ENCODE data around the gene GTF3C6. TPM values are rescaled to one million over a fixed set of nuclear protein-coding genes. Genes with fewer than 3 reads are reported as not detected.
"Not testable (repeated sequence)": the region's sequence is repeated elsewhere in the genome, so short reads cannot be mapped to it uniquely, and the experiment has no call there.

Gene GTF3C6, protein sequence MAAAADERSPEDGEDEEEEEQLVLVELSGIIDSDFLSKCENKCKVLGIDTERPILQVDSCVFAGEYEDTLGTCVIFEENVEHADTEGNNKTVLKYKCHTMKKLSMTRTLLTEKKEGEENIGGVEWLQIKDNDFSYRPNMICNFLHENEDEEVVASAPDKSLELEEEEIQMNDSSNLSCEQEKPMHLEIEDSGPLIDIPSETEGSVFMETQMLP
- total RNA-seq: 100 to 1,000 TPM; 139 to 140 TPM

DNA sequence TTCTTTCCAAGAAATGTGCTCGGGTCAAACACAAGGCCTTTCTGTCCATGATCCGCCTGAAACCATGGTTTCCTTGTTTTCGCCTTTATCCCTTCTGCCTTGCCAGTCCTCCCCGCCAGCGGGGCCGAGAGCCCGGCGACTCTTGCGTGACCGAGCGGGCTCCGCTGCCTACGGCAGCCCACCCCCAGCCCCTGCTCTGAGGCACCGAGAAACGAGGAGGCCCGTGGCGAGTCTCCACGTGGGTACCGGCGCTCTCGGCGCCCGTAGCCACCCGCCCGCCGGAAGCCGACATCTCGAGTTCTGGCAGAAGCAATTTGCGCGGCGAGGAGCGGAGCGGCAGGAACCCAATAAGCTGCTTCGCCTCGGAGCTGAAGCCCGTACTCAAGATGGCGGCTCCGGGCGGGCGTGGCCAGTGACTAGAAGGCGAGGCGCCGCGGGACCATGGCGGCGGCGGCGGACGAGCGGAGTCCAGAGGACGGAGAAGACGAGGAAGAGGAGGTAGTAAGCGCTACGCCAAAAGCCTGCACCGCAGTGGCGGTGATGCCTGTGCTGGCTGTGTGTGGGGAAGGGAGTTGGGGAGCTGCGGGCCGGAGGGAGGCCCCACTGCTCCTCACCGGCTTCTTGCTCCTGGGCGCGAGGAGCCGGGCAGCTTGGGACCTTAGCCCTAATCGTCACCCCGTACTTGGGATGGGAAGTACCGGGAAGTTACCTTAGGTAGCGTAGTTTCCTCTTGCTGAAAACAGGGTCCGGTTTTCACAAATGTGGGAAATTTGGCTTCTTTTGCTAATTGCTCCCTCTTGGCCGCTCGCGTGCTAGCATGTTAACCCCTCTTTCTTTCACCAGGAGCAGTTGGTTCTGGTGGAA is at the start of gene GTF3C6:
Gene GTF3C6, plus strand, starts transcription at position 378 of the 864 bp plus-strand sequence. Its CDS starts 64 bp downstream, at position 442.
- ChIA-PET POLR2A (interaction anchor here (0.5 to 1.9 kb wide), 13 partner anchors 12 to 276 kb away, joined by 3 to 29 read pairs (median 4); partner anchors contain the start of genes AMD1, CDK19 and RPF2), CTCF (interaction anchor here (0.9 to 1.6 kb wide), 4 partner anchors 9 to 276 kb away, joined by 3 to 5 read pairs (median 4); no protein-coding TSS in a partner anchor)

DNA sequence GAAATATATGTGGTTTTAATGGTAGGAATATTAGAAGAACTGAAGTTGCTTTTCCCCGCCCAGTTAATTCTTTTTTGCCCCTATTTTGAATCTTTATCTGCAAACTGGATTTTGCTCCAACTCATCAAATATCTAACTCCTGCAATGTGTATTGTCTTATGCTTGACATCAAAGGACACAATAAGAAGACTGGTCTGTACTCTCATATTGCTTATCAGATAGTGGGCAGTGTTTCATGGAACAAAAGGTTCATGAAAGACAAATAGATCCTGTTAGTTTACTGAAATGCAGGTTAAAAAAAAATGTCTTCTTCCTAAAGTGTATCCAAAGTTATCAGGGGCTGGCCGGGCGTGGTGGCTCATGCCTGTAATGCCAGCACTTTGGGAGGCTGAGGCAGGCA is 27.7 kb upstream of the GTF3C6 start:
- ChIA-PET POLR2A (no interaction called here), CTCF (no interaction called here)

DNA sequence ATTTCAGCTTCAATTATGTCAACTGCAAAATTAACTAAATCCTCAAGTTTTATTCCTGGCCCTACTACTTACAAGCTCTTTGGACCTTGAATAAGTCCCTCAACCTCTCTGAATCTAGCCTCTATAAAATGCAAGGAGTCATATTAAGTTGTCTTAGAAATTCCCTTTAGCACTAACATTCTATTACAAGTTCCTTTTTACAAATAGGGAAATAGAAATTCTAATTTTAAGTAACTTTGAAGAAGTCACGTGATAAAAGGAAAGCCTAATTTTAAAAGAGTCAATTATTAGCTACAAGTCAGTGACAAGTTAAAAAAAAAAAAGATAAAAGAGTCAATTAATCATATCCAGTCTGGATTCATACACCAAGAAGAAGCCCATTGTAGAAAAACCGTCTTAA is 24.6 kb upstream of the GTF3C6 start:
- ChIA-PET CTCF (no interaction called here), POLR2A (no interaction called here)

DNA sequence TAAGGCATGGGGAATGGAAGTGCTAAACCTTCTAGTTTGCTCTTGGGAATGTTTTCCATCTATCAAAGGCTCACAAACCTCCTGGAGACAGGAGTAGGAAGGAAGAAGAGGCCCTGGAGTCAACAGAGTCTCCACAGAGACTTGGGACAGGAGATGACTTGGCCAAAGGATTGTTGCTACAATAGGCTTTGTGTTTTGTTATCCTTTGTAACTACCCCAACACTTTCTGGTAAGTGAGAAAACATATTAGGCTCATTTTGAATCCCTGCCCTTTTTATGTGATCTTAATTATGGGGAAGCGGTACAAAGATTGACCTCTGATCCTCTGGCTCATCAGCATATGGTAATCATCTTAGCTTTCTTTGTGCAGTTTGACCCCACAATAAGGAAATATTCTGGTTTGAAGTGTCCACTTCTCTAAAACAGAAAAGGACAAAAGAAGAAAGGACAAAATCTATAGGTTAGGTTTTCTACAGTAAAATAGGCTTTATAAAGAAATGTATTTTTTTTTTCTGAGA is 24.1 kb upstream of the GTF3C6 start:
- ChIA-PET POLR2A (no interaction called here), CTCF (no interaction called here)

DNA sequence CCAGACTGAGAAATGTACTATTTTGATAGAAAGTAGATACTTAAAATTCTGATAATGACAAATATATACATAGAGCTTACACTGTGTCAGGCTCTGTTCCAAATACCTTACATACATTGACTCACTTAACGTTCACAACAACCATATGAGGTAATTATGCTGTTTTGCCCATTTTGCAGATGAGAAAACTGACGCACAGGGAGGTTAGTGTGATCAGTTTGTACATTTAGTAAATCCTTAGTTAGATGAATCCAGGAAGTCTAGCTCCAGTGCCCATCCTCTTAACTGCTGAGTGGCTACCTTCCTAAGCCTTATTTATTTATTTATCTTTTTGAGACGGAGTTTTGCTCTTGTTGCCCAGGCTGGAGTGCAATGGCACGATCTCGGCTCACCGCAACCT is 23.3 kb upstream of the GTF3C6 start:
- ChIA-PET CTCF (no interaction called here), POLR2A (no interaction called here)

DNA sequence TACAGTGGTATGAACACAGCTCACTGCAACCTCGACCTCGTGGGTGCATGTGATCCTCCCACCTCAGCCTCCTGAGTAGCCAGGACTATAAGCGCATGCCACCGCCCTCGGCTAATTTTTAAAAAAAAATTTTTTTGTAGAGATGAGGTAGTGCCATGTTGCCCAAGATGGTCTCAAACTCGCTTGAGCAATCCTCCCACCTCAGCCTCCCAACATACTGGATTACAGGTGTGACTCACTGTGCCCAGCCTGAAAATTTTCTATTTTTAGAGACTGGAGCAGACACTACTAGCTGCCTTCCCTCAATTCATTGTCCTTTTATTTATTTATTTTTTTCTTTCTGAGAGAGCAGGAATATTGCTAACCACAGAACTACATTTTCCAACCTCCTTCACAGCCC is 20.3 kb upstream of the GTF3C6 start:
- CTCF ChIA-PET: no interaction called here
- POLR2A ChIA-PET: no interaction called here

DNA sequence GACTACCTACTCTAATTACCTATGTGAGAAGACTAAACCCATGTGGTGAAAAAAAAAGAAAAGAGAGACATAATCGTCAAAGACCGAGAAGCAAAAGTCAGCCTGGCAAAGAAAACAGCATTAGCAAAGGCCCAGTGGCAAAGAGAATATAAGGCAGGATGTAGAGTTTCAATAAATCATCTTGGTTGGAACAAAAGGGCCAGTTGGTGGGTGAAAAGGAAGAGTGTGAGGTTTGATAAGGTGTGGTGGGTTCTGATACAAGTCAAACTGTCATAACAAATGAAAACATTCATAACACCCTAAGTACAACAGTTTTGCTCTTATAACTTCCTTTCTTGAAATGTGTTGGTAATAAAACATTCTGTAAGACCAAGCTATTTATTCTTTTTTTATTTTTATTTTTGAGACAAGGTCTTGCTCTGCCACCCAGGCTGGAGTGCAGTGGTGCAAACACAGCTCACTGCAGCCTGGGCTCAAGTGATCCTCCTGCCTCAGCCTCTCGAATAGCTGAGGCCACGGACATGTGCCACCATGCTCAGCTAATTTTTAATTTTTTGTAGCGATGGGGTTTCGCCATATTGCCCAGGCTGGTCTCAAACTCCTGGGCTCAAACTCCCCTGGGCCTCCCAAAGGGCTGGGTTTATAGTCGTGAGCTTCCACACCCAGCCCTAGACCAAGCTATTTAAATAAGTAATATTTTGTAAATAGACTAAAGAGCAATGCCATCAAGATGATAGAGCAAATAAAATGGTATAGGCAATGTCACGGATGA is 18.9 kb upstream of the GTF3C6 start:
- CTCF ChIA-PET: interaction anchor here (1.1 kb wide), 1 partner anchor 11 kb away, joined by 4 read pairs; no protein-coding TSS in a partner anchor

DNA sequence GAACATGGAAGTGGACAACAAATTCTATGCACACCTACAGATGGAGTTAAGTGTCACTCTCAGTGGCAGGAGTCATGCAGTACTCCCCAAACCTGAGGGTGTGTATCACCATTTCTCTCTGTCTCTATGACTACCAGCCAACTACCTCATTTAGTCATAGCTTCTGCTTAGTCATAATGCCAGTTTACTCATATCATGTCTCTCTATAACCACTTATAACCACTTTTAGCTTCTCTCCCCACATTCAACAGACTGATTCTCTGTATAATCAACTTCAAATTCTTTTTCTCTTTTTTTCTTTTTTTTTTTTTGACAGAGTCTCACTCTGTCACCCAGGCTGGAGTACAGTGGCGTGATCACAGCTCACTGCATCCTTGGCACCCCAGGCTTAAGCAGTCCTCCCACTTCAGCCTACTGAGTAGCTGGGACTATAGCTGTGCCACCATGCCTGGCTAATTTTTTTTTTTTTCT is 13.8 kb upstream of the GTF3C6 start:
- CTCF ChIA-PET: interaction anchor here (0.6 to 1.6 kb wide), 4 partner anchors 15 to 262 kb away, joined by 3 to 6 read pairs (median 4); partner anchors contain the start of gene AMD1
- POLR2A ChIA-PET: interaction anchor here (0.6 to 2.0 kb wide), 7 partner anchors 14 to 290 kb away, joined by 3 to 19 read pairs (median 6); partner anchors contain the start of genes AMD1, CDK19, GTF3C6 and RPF2

More for the DNA sequence above, 18.9 kb upstream of the GTF3C6 start:
- POLR2A ChIA-PET: no interaction called here

DNA sequence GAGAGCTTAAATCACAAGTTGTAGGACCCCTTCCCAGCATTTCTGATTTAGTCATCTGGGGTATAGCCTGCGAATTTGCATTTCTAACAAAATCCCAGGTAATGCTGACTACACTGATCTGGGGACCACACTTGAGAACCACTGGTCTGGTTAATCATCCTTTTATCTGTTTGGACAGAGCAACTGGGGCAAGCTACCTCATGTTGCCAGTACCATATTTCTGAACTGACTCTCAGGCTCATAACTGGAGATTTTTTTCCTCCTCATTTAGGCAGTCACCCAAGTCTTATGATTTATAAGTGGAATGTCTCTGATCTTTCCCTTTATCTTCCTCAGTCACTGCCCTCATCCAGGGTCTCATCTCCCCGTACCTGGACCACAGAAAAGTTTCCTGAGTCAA is 12.0 kb upstream of the GTF3C6 start:
- ChIA-PET CTCF (interaction anchor here (0.7 to 1.9 kb wide), 4 partner anchors 48 to 267 kb away, joined by 3 to 9 read pairs (median 3); no protein-coding TSS in a partner anchor), POLR2A (interaction anchor here (1.0 kb wide), 1 partner anchor 12 kb away, joined by 4 read pairs; the partner anchor contains the start of gene GTF3C6)

DNA sequence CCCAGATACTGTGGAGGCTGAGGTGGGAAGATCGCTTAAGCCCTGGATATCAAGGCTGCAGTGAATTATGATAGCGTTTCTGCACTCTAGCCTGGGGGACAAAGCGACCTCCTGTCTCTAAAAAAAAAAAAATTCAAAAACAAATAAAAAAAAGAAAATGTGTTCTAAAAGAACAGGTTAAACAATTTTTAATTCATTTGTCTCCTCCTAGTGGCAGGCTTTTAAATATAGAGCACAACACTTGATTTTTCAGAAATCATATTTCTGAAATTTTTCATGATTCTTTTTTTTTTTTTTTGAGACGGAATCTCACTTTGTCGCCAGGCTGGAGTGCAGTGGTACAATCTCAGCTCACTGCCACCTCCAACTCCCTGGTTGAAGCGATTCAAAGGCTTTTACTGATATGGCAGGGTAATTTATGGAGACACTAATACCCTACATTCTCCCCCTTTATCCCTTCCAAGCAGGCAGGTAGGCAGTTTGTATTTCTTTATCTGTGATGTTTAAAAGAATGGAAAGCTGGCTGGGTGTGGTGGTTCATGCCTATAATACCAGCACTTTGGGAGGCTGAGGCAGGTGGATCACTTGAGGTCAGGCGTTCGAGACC is 8.7 kb upstream of the GTF3C6 start:
- POLR2A ChIA-PET: interaction anchor here (0.7 kb wide), 1 partner anchor 76 kb away, joined by 3 read pairs; no protein-coding TSS in a partner anchor
- CTCF ChIA-PET: interaction anchor here (0.7 to 3.7 kb wide), 8 partner anchors 10 to 425 kb away, joined by 3 to 16 read pairs (median 3); no protein-coding TSS in a partner anchor

DNA sequence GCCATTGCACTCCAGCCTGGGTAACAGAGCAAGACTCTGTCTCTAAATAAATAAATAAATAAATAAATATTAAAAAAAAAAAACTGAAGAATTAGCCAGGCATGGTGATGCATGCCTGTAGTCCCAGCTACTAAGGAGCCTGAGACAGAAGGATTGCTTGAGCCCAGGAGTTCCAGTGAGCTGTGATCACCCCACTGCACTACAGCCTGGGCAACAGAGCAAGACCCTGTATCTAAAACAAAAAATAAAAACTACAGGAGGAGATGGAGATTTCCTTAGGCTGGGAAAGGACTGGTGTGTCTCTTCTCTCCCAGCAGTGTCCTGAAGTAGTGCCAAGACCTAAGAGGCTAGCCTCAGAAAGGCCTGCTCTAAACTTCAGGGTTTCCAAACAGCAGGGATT is 8.1 kb upstream of the GTF3C6 start:
- POLR2A ChIA-PET: no interaction called here
- CTCF ChIA-PET: interaction anchor here (0.7 to 3.7 kb wide), 6 partner anchors 10 to 268 kb away, joined by 3 to 16 read pairs (median 4); no protein-coding TSS in a partner anchor

DNA sequence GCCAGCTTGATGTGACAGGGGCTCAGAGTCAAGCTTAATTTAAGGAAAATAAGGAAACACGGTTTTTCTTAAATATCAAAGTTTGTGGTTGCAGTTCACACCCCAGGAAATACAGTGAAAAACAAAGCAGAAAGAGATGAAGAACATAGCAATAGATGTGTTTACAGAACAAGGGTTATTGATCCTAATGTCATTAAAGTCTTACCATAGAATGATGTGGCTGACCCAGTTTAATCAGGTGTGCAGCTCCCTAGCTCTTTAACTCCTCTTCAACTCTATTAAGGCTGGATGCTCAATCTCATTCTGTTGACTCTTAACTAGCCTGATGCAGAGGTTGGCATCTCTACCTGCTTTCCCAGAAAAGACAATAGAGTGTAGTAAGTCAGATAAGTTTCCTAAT is 7.5 kb upstream of the GTF3C6 start:
- CTCF ChIA-PET: interaction anchor here (1.0 to 3.7 kb wide), 2 partner anchors 74 to 269 kb away, joined by 3 to 16 read pairs; no protein-coding TSS in a partner anchor
- POLR2A ChIA-PET: no interaction called here

DNA sequence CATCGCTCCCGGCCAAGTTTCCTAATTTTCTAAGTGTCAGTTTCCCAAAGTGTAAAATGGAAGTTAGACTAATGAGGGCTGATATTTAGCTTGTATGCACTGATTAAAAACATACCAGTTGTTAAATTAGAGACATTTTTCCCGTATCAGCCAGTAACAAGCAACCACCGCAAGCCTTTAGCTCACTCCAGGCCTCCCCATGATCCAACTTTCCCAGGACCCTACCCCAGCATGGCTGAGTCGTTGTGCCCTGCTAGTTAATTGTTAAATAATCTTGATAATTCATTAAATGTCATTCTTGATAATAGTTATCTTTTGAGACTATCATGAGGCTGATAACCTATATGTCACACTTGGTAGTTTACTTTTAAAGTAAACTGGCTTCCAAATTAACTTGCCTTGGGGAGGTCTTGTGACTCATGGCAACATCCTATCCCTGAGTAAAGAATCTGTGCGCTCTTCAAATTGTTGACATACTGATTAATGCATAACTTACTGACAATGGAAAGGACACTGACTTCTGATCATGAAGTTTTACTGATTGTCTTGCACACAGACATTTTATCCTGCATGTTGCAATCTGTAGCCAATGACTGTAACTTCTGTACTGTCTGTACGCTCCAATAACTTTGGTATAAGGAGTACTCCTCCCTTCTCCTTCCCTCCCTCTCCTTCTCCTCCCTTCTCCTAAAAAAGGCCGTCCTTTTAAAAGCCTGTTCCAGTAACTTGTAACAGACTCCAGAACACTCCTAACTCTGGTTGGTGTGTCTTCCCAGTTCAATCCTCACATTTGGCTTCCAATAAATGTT is 6.3 kb upstream of the GTF3C6 start:
- CTCF ChIA-PET: interaction anchor here (0.9 to 3.7 kb wide), 2 partner anchors 14 to 270 kb away, joined by 3 to 16 read pairs; no protein-coding TSS in a partner anchor

DNA sequence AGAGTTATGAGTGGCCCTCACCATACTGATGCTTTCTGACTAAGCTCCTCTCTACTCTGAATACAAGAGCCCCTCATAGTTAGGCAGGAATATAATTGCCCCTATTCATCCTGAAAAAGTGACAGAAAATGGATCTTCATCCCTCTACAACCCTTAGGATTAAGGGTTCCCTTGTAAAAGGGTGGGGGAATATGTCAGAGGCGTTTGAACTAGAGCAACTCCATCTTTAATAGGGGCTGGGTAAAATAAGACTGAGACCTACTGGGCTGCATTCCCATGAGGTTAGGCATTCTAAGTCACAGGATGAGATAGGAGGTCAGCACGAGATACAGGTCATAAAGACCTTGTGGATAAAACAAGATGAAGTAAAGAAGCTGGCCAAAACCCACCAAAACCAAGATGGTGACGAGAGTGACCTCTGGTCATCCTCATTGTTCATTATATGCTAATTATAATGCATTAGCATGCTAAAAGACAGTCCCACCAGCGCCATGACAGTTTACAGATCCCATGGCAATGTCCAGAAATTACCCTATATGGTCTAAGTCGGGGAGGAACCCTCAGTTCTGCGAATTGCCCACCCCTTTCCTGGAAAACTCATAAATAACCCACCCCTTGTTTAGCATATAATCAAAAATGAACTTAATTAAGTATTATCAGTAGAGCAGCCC is 4.7 kb upstream of the GTF3C6 start:
- POLR2A ChIA-PET: no interaction called here
- CTCF ChIA-PET: interaction anchor here (0.5 kb wide), 1 partner anchor 257 kb away, joined by 4 read pairs; no protein-coding TSS in a partner anchor

More for the DNA sequence above, 6.3 kb upstream of the GTF3C6 start:
- POLR2A ChIA-PET: no interaction called here

DNA sequence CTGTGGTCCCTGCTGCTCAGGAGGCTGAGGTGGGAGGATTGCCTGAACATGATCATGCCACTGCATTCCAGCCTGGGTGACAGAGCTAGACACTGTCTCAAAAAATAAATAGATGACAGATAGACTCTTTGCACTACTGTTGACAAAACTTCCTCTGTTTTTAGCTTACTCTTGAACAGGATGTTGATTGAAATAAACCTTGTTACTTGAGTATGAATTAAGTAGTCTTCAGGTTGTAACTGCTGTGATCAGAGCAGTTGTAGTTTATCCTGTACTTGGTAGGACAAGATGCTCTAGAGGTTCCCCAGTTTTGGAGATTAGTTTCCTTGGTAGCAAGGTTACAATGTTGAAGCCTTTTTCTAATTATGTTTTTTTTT is 1.5 kb downstream of the GTF3C6 start:
- ChIA-PET CTCF (interaction anchor here (0.6 to 0.9 kb wide), 2 partner anchors 10 to 67 kb away, joined by 3 to 4 read pairs; no protein-coding TSS in a partner anchor), POLR2A (interaction anchor here (0.5 to 1.2 kb wide), 2 partner anchors 22 to 258 kb away, joined by 3 to 5 read pairs; partner anchors contain the start of gene RPF2)

DNA sequence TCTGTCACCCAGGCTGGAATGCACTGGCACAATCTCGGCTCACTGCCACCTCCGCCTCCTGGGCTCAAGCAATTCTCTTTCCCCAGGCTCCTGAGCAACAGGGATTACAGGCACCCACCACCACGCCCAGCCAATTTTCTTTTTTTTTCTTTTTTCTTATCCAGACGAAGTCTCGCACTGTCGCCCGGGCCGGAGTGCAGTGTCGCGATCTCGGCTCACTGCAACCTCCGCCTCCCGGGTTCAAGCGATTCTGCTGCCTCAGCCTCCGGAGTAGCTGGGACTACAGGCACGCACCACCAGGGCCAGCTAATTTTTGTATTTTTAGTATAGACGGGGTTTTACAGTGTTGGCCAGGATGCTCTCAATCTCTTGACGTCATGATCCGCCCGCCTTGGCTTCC is 4.1 kb downstream of the GTF3C6 start:
- CTCF ChIA-PET, POLR2A ChIA-PET: not testable (repeated sequence)
